ENCODE measurements around the gene STRAP.

Gene STRAP

GRCh38 chr12:15882118-15882971 lies at the start of gene STRAP (continued):
- no peak; the same call in 1 of the 2 replicates for TF ChIP-seq ZNF792 (tag by site-specific recombination; IDR thresholded peaks at IDR 0.05)
- peak; percentile 66 for TF ChIP-seq ZFP37 (tag by site-specific recombination; IDR thresholded peaks at IDR 0.05)
- TF ChIP-seq ZNF558 (tag by site-specific recombination; IDR thresholded peaks at IDR 0.05): no peak
- no peak for TF ChIP-seq ZNF223 (tag by site-specific recombination; IDR thresholded peaks at IDR 0.05)
- TF ChIP-seq ZNF140 (tag by site-specific recombination; IDR thresholded peaks at IDR 0.05): no peak

- Histone ChIP-seq H3K9me3 (ENCODE audit: control insufficient read depth, insufficient read depth, low read depth, low read length) (no peaks in the 10 kb centered on the region), H3K27ac (ENCODE audit: extremely low read depth, low read depth, low read length) (no peak overlapping the region), H3K36me3 (ENCODE audit: control insufficient read depth in 2 of 2, insufficient read depth in 1 of 2, low read length in 2 of 2) (no peaks in the 10 kb centered on the region), H3K4me1 (ENCODE audit: control insufficient read depth, insufficient read depth, low read length) (no peaks in the 10 kb centered on the region), H3K4me3 (ENCODE audit: low read depth, low read length) (no peak overlapping the region)
- ChIA-PET CTCF (no interaction called here), POLR2A (no interaction called here)
- TF ChIP-seq SCRT1 (tag by site-specific recombination; IDR thresholded peaks at IDR 0.05; ENCODE audit: borderline replicate concordance) (no peak), BCL11B (tag by site-specific recombination; IDR thresholded peaks at IDR 0.05; ENCODE audit: low read depth) (no peak), ZBTB7A (tag by site-specific recombination; IDR thresholded peaks at IDR 0.05; ENCODE audit: low read depth) (no peak), ZNF747 (tag by site-specific recombination; IDR thresholded peaks at IDR 0.05) (no peak), RBAK (tag by site-specific recombination; IDR thresholded peaks at IDR 0.05) (no peak), ZNF670 (tag by site-specific recombination; IDR thresholded peaks at IDR 0.05; ENCODE audit: low read depth) (no peak), ZNF623 (tag by site-specific recombination; IDR thresholded peaks at IDR 0.05) (no peak), ZNF24 (tag by site-specific recombination; IDR thresholded peaks at IDR 0.05) (no peak), OVOL3 (tag by site-specific recombination; IDR thresholded peaks at IDR 0.05) (no peak), ZNF791 (tag by site-specific recombination; IDR thresholded peaks at IDR 0.05) (no peak), ZNF155 (tag by site-specific recombination; IDR thresholded peaks at IDR 0.05) (no peak), ZNF768 (tag by site-specific recombination; IDR thresholded peaks at IDR 0.05) (no peak), ZNF274 (IDR thresholded peaks at IDR 0.05; ENCODE audit: low read length) (no peak), ZNF274 (tag by site-specific recombination; IDR thresholded peaks at IDR 0.05; ENCODE audit: borderline replicate concordance) (no peak), OSR2 (tag by site-specific recombination; IDR thresholded peaks at IDR 0.05) (no peak), ZNF221 (tag by site-specific recombination; IDR thresholded peaks at IDR 0.05; ENCODE audit: borderline replicate concordance) (no peak), ZNF514 (tag by site-specific recombination; IDR thresholded peaks at IDR 0.05) (no peak)
- TF ChIP-seq, protein P1, sequence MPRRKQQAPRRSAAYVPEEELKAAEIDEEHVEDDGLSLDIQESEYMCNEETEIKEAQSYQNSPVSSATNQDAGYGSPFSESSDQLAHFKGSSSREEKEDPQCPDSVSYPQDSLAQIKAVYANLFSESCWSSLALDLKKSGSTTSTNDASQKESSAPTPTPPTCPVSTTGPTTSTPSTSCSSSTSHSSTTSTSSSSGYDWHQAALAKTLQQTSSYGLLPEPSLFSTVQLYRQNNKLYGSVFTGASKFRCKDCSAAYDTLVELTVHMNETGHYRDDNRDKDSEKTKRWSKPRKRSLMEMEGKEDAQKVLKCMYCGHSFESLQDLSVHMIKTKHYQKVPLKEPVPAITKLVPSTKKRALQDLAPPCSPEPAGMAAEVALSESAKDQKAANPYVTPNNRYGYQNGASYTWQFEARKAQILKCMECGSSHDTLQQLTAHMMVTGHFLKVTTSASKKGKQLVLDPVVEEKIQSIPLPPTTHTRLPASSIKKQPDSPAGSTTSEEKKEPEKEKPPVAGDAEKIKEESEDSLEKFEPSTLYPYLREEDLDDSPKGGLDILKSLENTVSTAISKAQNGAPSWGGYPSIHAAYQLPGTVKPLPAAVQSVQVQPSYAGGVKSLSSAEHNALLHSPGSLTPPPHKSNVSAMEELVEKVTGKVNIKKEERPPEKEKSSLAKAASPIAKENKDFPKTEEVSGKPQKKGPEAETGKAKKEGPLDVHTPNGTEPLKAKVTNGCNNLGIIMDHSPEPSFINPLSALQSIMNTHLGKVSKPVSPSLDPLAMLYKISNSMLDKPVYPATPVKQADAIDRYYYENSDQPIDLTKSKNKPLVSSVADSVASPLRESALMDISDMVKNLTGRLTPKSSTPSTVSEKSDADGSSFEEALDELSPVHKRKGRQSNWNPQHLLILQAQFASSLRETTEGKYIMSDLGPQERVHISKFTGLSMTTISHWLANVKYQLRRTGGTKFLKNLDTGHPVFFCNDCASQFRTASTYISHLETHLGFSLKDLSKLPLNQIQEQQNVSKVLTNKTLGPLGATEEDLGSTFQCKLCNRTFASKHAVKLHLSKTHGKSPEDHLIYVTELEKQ (tag by site-specific recombination; IDR thresholded peaks at IDR 0.05; ENCODE audit: borderline replicate concordance): no peak
Measured at GRCh38 chr12:15834575-15834974, 47.6 kb upstream of the STRAP start.
